MM.1S (cell line): ENCODE results near the gene CD99L2.
A peak's percentile ranks its signal among the peaks of the same experiment; 100 is the strongest.

ENCODE experiments used
- DNase-seq: peaks from one replicate; pipeline ENCODE4 v3.0.0-alpha.2; 2015
- H2AFZ ChIP-seq: fragments of 300-600 bp; sonication (generic); 2 replicates; pipeline ENCODE4 v1.6.0; 2016; ENCODE audit warnings: antibody characterized with exemption, low read length
- H3F3A ChIP-seq: fragments of 300-600 bp; sonication (generic); 2 replicates; pipeline ENCODE4 v1.6.1; 2016; ENCODE audit warnings: mild to moderate bottlenecking, antibody characterized with exemption, low read length, moderate library complexity, mixed read lengths; ENCODE audit not compliant: insufficient read depth
- H3K27ac ChIP-seq: fragments of 300-600 bp; sonication (generic); 2 replicates; pipeline ENCODE4 v1.5.1; 2016; ENCODE audit warnings: mild to moderate bottlenecking, low read length
- H3K27me3 ChIP-seq: fragments of 300-600 bp; sonication (generic); replicated peaks from 2 replicates; pipeline ENCODE4 v1.6.0; 2016; ENCODE audit warnings: low read length; ENCODE audit not compliant: insufficient read depth
- H3K36me3 ChIP-seq: fragments of 300-600 bp; sonication (generic); replicated peaks from 2 replicates; pipeline ENCODE4 v1.6.1; 2016; ENCODE audit warnings: mild to moderate bottlenecking, low read length, mixed read lengths; ENCODE audit not compliant: insufficient read depth
- H3K4me1 ChIP-seq: fragments of 300-600 bp; sonication (generic); 2 replicates; pipeline ENCODE4 v1.6.1; 2016; ENCODE audit warnings: low read length, mixed read lengths
- H3K4me2 ChIP-seq: fragments of 300-600 bp; sonication (generic); 2 replicates; pipeline ENCODE4 v1.6.0; 2016; ENCODE audit warnings: low read depth, low read length
- H3K4me3 ChIP-seq: fragments of 300-600 bp; sonication (generic); 2 replicates; pipeline ENCODE4 v1.5.1; 2016; ENCODE audit warnings: low read length, mixed read lengths
- H3K79me2 ChIP-seq: fragments of 300-600 bp; sonication (generic); 2 replicates; pipeline ENCODE4 v1.6.1; 2016; ENCODE audit warnings: mixed run types, low read length, mixed read lengths
- H3K9ac ChIP-seq: fragments of 300-600 bp; sonication (generic); 2 replicates; pipeline ENCODE4 v1.6.1; 2016; ENCODE audit warnings: low read length, mixed read lengths
- H3K9me2 ChIP-seq: fragments of 300-600 bp; sonication (generic); replicated peaks from 2 replicates; pipeline ENCODE4 v1.6.1; 2016; ENCODE audit warnings: mild to moderate bottlenecking, low read length, mixed read lengths; ENCODE audit not compliant: insufficient read depth
- H3K9me3 ChIP-seq: fragments of 300-600 bp; sonication (generic); replicated peaks from 2 replicates; pipeline ENCODE4 v1.6.1; 2016; ENCODE audit warnings: mild to moderate bottlenecking, low read length, mixed read lengths; ENCODE audit not compliant: insufficient read depth
- H4K20me1 ChIP-seq: fragments of 300-600 bp; sonication (generic); 2 replicates; pipeline ENCODE4 v1.6.1; 2016; ENCODE audit warnings: mild to moderate bottlenecking, low read length, moderate library complexity, mixed read lengths; ENCODE audit not compliant: insufficient read depth
- CTCF ChIP-seq: fragments of 300-600 bp; sonication (generic); IDR thresholded peaks from 2 replicates; pipeline ENCODE4 v1.5.1; 2016; ENCODE audit warnings: antibody characterized with exemption, low read length, mixed read lengths
- EZH2 ChIP-seq: fragments of 300-600 bp; sonication (generic); optimal IDR thresholded peaks from 2 replicates; pipeline ENCODE3; 2017; ENCODE audit warnings: low read depth, mild to moderate bottlenecking, antibody characterized with exemption, low read length, mixed read lengths
- EZH2phosphoT487 ChIP-seq: fragments of 300-600 bp; sonication (generic); IDR thresholded peaks from 2 replicates; pipeline ENCODE4 v1.6.1; 2018; ENCODE audit warnings: antibody characterized with exemption, low read length

CD99L2 gene

GRCh38 chrX:150872773-150873336 lies 25.6 kb downstream of the CD99L2 start:
- Histone ChIP-seq H3K79me2 (peaks cover 48% of the 10 kb centered on the region), H3K27ac (peak overlapping the region; percentile 72; the same call in 1 of the 2 replicates), H3K9me2 (no peaks in the 10 kb centered on the region), H2AFZ (no peak overlapping the region), H4K20me1 (no peaks in the 10 kb centered on the region), H3K4me3 (no peak overlapping the region), H3F3A (peaks cover 4% of the 10 kb centered on the region; the same call in 1 of the 2 replicates), H3K4me1 (peaks cover 64% of the 10 kb centered on the region), H3K9ac (no peak overlapping the region), H3K4me2 (no peak overlapping the region; the same call in 1 of the 2 replicates), H3K27me3 (no peaks in the 10 kb centered on the region), H3K9me3 (no peaks in the 10 kb centered on the region), H3K36me3 (no peaks in the 10 kb centered on the region)
- TF ChIP-seq EZH2 = no peak
- no peak for TF ChIP-seq CTCF
- TF ChIP-seq EZH2phosphoT487 = no peak
- DNase-seq = no peak

GRCh38 chrX:150871341-150871811 lies 27.1 kb downstream of the CD99L2 start:
- no peaks in the 10 kb centered on the region for H3K36me3 ChIP-seq
- peaks cover 64% of the 10 kb centered on the region for H3K4me1 ChIP-seq
- no peaks in the 10 kb centered on the region for H3K9me2 ChIP-seq
- no peaks in the 10 kb centered on the region for H4K20me1 ChIP-seq
- H3K4me3 ChIP-seq = 0 out of 2 replicates have a peak overlapping the region, but pooled peaks have one; percentile 5
- no peak overlapping the region for H2AFZ ChIP-seq
- no peaks in the 10 kb centered on the region for H3K27me3 ChIP-seq
- peak overlapping the region; percentile 60 for H3K4me2 ChIP-seq
- H3K9ac ChIP-seq = peak overlapping the region; percentile 2; the same call in 1 of the 2 replicates
- H3F3A ChIP-seq = peaks cover 4% of the 10 kb centered on the region; the same call in 1 of the 2 replicates
- H3K27ac ChIP-seq = peak overlapping the region; percentile 66; the same call in 1 of the 2 replicates
- no peaks in the 10 kb centered on the region for H3K9me3 ChIP-seq
- TF ChIP-seq EZH2 = no peak
- no peak for TF ChIP-seq CTCF
- no peak for TF ChIP-seq EZH2phosphoT487
- no peak for DNase-seq
- H3K79me2 ChIP-seq = peaks cover 44% of the 10 kb centered on the region

GRCh38 chrX:150870487-150871340 lies 27.8 kb downstream of the CD99L2 start:
- Histone ChIP-seq H3K4me3 (no peak overlapping the region), H4K20me1 (no peaks in the 10 kb centered on the region), H3K9me3 (no peaks in the 10 kb centered on the region), H3K9ac (no peak overlapping the region), H3K27me3 (no peaks in the 10 kb centered on the region), H3K4me2 (peak overlapping the region; percentile 60), H2AFZ (no peak overlapping the region), H3F3A (peaks cover 4% of the 10 kb centered on the region; the same call in 1 of the 2 replicates), H3K79me2 (peaks cover 40% of the 10 kb centered on the region), H3K4me1 (peaks cover 64% of the 10 kb centered on the region), H3K27ac (peak overlapping the region; percentile 66; the same call in 1 of the 2 replicates), H3K36me3 (no peaks in the 10 kb centered on the region), H3K9me2 (no peaks in the 10 kb centered on the region)
- no peak for DNase-seq
- TF ChIP-seq CTCF = no peak
- TF ChIP-seq EZH2phosphoT487 = no peak
- no peak for TF ChIP-seq EZH2
